HG03457 (cell line): ENCODE data around the gene SLC2A3.
"Not testable (repeated sequence)": the region's sequence is repeated elsewhere in the genome, so short reads cannot be mapped to it uniquely, and the experiment has no call there.

ENCODE experiments used
- ATAC-seq: cut with Tn5 transposase; IDR thresholded peaks from one replicate; pipeline ENCODE4 v1.9.1; 2021; ENCODE audit warnings: moderate number of reproducible peaks; ENCODE audit not compliant: unreplicated experiment

SLC2A3 gene

DNA sequence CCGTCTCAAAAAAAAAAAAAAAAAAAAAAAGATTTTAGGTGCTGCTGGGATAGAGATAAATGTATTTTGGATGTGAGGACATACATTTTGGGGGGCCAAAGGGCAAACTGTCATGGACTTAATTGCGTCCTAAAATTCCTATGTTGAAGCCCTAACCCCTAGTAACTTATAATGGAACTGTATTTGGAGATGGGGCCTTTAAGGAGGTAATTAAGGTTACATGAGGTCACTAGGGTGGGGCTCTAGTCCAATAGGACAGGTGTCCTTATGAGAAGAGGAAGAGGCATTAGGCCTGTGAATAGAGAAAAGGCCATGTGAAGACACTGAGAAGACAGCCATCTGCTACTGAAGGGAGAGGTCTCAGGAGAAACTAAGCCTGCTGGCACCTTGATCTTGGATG, 17.9 kb upstream of the SLC2A3 start:
- not testable (repeated sequence) for ATAC-seq

DNA sequence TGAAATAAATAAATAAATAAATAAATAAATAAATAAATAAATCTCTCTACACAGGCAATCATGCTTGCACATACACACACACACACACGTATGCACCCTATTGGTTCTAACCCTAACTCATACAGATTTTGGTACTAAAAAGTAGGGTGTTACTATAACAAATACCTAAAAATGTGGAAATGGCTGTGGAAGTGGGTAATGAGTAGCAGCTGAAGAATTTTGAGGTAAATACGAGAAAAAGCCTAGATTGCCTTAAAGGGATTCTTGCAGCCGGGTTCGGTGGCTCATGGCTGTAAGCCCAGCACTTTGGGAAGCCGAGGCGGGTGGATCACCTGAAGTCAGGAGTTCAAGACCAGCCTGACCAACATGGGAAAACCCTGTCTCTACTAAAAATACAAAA, 15.7 kb upstream of the SLC2A3 start:
- no peak for ATAC-seq

DNA sequence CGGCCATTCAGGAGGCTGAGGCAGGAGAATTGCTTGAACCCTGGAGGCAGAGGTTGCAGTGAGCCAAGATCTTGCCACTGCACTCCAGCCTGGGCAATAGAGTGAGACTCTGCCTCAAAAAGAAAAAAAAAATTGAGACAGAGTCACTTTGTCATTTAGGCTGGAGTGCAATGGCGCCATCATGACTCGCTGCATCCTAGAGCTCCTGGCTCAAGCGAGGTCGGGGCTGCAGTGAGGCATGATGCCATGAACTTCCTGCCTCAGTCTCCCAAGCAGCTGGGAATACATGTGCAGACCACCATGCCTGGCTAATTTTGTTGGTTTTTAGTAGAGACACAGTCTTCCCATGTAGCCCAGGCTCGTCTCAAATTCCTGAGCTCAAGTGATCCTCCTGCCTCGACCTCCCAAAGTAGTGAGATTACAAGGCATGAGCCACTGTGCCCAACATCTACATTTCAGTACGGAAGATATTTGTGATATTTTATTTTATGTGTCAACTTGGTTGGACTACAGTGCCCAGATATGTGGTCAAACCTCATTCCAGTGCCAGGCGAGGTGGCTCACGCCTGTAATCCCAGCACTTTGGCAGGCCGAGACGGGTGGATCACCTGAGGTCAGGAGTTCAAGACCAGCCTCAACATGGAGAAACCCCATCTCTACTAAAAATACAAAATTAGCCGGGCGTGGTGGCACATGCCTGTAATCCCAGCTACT, 14.4 kb upstream of the SLC2A3 start:
- ATAC-seq = not testable (repeated sequence)

DNA sequence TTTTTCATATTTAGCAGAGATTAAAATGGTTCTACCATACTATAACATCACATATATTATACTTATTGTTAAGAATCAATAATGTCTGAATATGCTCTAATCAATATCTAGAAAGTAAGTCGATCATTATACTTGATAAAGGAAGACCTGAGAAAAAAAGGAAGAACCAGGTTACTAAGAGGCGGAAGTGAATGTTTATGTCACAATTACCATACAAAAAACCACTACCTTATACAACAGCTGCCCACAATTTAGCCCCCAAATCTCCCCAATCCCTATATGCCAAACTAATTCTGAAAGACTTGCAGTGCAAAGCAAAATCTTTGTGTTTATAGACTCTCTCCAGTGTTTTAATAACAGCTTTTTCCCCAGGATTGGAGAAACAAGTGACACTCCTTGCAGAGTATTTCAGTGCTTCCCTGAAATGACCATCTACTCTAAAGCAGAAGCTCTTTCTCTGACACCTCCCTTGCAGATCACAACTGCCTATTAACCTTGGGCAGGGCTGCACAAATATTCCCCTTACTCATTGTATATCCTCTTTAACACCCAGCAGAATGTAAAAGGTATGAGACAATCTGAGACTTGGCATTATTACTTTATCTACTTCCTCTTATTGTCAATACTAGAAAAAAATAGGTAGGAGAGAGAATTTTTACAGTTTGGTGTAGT, 12.7 kb upstream of the SLC2A3 start:
- ATAC-seq = no peak

DNA sequence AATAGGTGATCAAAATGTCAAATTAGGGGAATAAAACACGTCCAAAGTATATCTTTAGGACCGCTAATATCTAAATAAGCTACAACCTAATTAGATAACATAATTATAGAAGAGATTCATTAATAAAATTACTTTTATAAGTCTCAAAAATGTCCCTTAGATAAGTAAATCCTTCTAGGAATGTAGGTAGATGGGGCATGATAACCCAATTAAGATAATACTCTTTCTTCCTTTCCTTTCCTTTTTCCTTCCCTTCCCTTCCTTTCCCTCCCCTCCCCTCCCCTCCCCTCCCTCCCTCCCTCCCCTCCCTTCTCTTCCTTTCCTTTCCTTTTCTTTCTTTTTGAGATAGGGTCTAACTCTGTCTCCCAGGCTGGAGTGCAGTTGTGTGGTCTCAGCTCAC, 11.0 kb upstream of the SLC2A3 start:
- ATAC-seq = no peak

DNA sequence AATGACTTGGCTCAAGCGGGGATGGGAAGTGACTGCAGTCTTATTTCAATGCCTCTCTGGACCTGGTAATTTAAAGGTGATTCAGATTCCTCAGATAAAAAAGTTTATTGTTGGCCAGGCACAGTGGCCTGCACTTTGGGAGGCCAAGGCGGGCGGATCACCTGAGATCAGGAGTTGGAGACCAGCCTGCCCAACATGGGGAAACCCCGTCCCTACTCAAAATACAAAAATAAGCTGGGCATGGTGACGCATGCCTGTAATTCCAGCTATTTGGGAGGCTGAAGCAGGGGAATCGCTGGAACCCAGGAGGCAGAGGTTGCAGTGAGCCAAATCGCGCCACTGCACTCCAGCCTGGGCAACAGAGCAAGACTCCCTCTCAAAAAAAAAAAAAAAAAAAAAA, 8.8 kb upstream of the SLC2A3 start:
- ATAC-seq = not testable (repeated sequence)

DNA sequence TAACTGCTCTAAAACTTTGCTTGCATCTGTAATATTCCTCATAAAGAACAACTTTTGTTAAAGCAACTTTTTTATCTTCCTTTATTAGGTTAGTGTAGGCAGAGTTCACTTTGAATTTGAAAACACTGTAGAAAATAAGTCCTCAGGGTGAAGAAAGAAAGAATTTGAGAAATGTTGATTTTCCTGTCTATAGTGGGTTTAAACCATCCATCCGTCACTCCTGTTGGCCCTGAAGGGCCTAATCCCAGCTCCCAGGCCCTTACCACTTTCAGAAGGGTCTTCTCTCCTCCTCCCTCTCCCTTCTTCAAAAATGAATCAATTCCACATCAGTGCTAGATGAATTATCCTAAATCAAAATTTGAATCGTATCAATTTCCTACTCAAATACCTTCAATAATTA, 4.9 kb upstream of the SLC2A3 start:
- no peak for ATAC-seq

DNA sequence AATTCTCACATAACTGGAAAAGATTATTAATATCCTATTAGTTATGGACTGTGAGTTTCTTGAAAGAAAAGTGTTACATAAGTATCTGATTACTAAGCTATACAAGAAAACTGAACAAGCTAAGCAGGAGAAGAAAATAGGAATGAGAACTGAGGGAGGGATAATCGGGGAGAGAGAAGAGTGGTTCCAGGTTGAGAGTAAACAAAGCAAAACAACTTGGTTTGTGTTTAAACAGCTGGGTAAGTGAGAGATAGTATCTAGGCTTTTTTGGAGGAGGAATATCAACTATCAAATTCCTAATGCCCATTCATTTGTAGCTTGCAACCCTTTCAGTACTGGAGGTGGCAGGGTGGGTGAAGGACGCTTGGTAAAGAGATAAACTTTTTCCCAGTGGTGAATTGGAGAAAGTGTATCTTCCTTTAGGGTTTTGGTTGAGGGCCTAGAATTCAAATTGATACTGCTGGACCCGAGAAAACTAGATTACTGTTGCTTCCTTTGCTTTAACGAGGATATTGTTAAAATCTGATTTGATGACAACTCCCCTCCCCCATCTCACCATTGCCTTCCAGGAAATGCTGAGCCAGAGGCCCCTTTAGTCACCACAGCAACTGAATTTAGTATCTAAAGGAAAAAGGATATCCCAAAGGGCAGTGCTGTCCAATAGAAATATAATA, 2.0 kb upstream of the SLC2A3 start:
- no peak for ATAC-seq

DNA sequence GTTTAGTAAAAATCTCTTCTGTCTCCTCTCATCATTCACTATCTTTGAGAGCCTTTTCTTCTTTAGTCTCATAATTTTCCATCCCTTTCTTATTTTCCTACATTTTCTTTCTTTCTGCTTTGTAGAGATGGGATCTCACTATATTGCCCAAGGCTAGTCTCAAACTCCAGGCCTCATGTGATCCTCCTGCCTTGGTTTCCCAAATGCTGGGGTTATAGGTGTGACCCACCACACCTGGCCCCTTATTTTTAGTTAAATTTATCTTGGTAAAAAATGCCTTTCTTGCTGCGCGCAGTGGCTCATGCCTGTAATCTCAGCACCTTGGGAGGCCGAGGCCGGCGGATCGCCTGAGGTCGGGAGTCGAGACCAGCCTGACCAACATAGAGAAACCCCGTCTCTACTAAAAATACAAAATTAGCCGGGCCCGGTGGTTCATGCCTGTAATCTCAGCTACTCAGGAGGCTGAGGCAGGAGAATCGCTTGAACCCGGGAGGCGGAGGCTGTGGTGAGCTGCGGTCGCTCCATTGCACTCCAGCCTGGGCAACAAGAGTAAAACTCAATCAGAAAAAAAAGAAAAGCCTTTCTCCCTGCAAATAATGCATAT, 996 bp downstream of the SLC2A3 start:
- ATAC-seq = no peak

DNA sequence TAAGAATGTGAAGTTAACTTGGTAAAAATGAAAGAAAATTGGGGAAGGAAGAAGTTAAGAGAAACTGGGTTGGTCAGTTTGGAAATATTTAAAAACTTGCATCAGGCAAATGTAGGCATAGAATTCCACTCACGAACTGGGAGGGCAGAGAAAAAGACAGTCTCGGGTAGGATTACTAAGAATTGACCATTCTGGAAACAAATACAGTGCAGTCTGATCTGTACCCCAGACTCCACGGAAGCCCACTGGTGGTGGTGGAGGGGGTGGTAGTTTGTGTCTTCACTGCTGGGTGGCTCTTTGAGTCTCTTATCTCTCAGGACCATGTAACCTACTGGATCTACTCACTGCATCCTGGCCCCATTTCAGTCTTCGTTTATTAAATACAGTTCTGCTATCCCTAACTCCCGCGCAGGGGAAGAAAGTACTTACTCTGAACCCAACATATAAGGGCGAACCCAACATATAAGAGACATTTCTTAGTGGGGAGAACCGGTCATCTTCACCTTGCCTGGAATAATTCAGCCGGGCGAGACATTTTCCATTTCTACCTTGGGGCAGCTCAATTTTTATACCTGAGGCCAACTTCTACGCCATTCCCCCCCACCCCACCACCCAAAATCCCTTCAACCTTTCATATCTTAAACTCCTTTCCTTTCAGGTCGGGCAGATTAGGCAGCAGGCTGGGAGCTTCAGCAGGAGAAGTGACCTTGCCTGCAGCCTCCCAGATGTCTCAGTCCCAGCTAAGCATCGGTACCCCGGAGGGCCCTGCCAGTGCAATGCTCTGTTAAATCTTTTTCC, 1.7 kb downstream of the SLC2A3 start:
- no peak for ATAC-seq

DNA sequence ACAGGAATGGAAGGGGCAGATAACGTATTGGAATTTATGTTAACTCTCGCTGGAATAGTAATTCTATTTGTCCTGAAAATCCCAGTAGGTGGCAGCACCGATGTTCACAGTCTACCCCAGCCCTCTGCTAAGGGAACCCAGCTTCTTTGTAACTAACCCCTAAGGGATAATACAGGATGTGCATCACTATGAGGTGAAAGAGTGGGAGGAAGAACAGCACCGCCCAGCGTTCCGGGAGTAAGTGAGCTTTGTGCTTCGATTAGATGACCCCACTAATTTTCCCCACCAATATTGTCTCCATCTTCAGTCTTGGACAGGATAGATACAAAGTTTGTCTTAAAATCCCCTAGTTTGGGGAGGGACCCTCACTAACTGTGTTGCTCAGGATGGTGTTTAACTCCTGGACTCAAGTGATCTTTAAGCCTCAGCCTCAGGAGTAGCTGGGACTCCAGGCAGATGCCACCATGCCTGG, 2.7 kb downstream of the SLC2A3 start:
- ATAC-seq = peak; percentile 74

DNA sequence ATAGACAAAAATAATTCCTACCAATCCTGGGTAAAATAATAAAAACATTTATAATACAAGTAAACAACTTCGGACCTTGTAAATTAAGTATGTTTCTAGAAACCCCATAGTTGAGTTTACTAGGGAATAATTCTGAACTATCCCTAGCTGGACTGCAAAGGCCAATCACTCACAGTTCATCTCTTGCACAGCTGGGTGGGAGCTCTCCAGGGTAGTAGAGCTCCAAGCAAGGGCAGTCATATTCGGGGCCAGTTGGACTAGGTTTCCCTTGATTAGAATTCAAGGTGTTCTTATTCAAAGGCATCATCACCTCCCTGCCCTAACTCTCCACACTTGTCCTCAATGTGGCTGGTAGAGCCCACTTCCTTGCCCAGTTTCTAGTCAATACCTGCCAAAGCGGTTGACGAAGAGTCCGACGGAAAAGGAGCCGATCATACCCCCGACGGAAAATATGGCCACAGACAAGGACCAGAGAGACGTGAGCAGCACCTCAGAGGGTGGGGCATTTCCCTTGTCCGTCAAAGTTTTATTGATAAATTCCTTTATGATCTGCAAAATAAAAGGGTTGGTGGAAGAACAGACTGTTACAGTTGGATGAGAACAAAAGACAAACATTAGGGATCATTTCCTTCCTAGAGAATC, 3.3 kb downstream of the SLC2A3 start:
- ATAC-seq = not testable (repeated sequence)

DNA sequence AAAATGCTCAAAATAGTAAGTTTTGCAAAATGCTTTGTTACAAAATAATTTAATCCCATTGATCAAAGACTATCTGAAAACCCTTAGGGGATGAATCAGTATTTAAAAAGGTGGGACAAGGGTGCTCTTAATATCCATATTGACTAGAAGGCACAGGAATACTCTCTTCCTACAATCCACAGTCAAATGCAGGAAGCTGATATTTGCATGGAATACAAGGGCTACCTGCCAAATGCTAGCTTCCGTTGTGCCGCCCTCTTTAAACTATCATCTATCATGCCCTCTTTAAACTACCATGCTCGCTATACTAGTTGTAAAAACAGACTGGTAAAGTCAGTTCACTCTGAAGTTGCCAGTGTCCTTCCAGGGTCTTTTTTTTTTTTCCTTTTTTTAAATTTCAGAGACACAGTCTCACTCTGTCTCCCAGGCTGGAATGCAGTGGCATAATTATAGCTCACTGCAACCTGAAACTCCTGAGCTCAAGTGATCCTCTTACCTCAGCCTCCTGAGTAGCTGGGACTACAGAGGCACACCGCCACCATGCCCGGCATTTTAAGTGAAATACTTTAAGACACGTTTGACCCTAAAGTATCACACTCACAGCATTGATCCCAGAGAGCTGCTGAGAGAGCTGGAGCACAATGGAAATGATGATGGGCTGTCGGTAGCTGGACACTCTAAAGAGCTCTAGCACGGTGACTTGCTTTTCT, 6.7 kb downstream of the SLC2A3 start:
- ATAC-seq = no peak

DNA sequence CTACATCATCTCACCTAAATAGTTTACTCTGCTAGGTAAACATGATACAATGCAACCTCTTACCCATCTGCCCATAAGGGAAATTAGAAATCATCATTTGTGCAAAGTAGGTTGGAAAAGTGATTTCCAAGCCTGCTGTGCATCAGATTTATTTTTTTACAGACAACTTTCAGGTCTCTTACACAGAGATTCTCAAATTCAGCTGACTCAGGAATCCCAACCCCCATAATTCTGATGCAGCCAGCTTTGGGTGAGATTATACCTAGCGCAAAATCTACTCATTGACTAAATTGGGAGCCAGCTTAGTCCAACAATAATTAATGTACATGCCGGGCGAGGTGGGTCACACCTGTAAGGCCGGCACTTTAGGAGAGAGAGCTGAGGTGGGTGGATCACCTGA, 8.5 kb downstream of the SLC2A3 start:
- no peak for ATAC-seq

DNA sequence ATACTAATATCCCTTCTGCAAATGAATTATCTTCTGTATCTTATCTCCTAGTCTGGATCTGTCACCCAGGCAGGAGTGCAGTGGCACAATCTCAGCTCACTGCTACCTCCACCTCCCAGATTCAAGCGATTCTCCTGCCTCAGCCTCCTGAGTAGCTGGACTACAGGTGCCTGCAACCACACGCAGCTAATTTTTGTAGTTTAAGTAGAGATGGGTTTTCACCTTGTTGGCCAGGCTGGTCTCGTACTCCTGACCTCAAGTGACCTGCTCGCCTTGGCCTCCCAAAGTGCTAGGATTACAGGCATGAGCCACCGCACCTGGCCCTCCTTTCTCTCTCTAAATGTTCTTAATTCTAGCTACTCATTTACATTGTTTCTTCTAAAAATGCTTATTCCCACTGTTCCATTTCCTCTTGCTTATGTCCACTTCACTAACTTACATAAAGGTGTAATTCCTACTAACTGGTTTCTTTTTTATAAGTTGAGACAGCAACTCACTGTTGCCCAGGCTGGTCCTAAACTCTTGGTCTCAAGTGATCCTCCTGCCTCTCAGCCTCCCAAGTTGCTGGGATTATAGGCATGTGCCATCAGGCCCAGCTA, 9.8 kb downstream of the SLC2A3 start:
- not testable (repeated sequence) for ATAC-seq

DNA sequence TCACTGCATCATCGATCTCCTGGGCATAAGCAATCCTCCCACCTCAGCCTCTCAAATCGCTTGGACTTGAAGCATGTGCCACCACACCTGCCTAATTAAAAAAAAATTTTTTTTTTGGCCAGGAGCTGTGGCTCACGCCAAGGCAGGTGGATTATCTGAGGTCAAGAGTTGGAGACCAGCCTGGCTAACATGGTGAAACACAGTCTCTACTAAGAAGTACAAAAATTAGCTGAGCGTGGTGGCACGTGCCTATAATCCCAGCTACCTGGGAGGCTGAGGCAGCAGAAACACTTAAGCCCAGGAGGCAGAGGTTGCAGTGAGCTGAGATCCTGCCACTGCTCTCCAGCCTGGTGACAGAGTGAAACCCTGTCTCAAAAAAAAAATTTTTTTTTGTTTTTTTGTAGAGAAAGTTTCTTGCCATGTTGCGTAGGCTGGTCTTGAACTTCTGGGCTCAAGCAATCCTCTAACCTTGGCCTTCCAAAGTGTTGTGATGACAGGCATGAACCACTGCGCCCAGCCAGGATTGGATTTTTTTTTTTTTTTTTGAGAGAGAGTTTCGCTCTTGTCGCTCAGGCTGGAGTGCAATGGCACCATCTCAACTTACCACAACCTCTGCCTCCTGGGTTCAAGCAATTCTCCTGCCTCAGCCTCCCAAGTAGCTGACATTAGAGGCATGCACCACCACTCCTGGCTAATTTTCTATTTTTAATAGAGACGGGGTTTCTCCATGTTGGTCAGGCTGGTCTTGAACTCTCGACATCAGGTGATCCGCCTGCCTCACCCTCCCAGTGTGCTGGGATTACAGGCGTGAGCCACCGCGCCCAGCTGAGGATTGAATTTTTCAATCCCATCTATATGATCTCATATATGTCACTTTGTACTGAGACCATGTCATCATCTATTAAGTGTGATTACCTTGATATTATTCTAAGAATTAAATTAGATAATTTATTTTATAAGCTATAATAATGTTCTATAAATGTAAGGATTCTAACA, 12.4 kb downstream of the SLC2A3 start:
- no peak for ATAC-seq

DNA sequence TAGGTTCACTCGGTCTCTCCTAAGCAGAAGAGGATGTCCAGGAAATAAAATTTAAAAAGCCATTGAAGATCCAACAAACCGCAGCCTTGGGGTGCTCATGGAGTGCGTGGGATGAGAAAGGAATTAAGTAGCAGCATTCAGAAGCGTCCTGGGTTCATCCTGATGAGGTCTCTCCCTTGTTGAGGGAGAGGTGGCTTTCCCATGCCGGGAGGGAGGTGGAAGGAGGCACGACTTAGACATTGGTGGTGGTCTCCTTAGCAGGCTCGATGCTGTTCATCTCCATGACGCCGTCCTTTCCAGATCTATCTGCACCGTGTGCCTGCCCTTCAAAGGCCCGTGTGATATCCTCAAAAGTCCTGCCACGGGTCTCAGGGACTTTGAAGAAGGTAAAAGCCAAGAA, 14.8 kb downstream of the SLC2A3 start:
- not testable (repeated sequence) for ATAC-seq

DNA sequence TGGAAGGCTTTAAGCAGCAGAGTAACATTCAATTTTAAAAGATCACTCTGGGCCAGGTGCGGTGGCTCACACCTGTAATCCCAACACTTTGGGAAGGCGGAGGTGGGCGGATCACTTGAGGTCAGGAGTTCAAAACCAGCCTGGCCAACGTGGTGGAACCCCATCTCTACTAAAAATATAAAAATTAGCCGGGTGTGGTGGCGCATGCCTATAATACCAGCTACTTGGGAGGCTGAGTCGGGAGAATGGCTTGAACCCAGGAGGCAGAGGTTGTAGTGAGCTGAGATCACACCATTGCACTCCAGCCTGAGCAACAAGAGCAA, 17.8 kb downstream of the SLC2A3 start:
- not testable (repeated sequence) for ATAC-seq
